BJ (cell line): ENCODE measurements around the gene PTPRR. TPM values are rescaled to one million over a fixed set of nuclear protein-coding genes. Genes with fewer than 3 reads are reported as not detected.

Experiments used
- CTCF ChIA-PET: fragments of 350-600 bp; formaldehyde crosslinking; extraction: SDS; loops from one replicate; lab custom pipeline; 2021; ENCODE audit warnings: antibody characterized with exemption, inconsistent platforms; lab: Yijun Ruan, JAX
- POLR2A ChIA-PET: fragments of 300-600 bp; sonication (Branson Sonifier 250); formaldehyde crosslinking; extraction: SDS; loops from one replicate; lab custom pipeline; 2021; ENCODE audit warnings: antibody characterized with exemption; lab: Charles Lee
- DNase-seq: peaks from one replicate; pipeline ENCODE4 v3.0.0-alpha.2; 2011; ENCODE audit warnings: low read depth
- H3K27me3 ChIP-seq: 2 replicates; pipeline ENCODE4 v1.6.0; 2011; ENCODE audit warnings: low read length; ENCODE audit not compliant: control insufficient read depth, insufficient read depth
- H3K36me3 ChIP-seq: 2 replicates; pipeline ENCODE4 v1.5.1; 2011; ENCODE audit warnings: low read length; ENCODE audit not compliant: control insufficient read depth, insufficient read depth
- H3K4me3 ChIP-seq: 2 replicates; pipeline ENCODE4 v1.5.1; 2011; ENCODE audit warnings: low read depth, mild to moderate bottlenecking, control low read depth, low read length
- CTCF ChIP-seq: IDR thresholded peaks from 2 replicates; pipeline ENCODE4 v1.5.1; 2011; ENCODE audit warnings: low read depth, mild to moderate bottlenecking, control low read depth, inconsistent platforms, low read length, moderate library complexity; ENCODE audit not compliant: insufficient read depth
- polyA plus RNA-seq: library from polyadenylated mRNA; depleted of rRNA; stranded (reverse); fragments of >200 nt; gene quantifications from 2 replicates; pipeline ENCODE4 v1.2.3, GENCODE V29; 2011

The PTPRR gene
- polyA plus RNA-seq, 1 experiment, result 0.40 TPM

- TF ChIP-seq CTCF, result no peak
- no peak overlapping the region for H3K4me3 ChIP-seq
- CTCF ChIA-PET, result interaction anchor here (1.2 kb wide), 1 partner anchor 11 kb away, joined by 3 read pairs; no protein-coding TSS in a partner anchor
- no peaks in the 10 kb centered on the region for H3K36me3 ChIP-seq
- POLR2A ChIA-PET, result no interaction called here
- H3K27me3 ChIP-seq, result no peaks in the 10 kb centered on the region
- DNase-seq, result no peak
Measured at GRCh38 chr12:70928071-70928470, 7.5 kb upstream of the PTPRR start.

GRCh38 chr12:70927356-70927755 is 6.8 kb upstream of the PTPRR start:
- CTCF ChIA-PET, result interaction anchor here (1.2 kb wide), 1 partner anchor 10 kb away, joined by 3 read pairs; no protein-coding TSS in a partner anchor
- POLR2A ChIA-PET, result no interaction called here
- no peak for DNase-seq
- no peak for TF ChIP-seq CTCF
- Histone ChIP-seq H3K4me3 (no peak overlapping the region), H3K27me3 (no peaks in the 10 kb centered on the region), H3K36me3 (no peaks in the 10 kb centered on the region)

GRCh38 chr12:70925539-70925938 is 5.0 kb upstream of the PTPRR start:
- ChIA-PET POLR2A (no interaction called here), CTCF (no interaction called here)

GRCh38 chr12:70920891-70921290 is 353 bp upstream of the PTPRR start:
- Histone ChIP-seq H3K27me3 (no peaks in the 10 kb centered on the region), H3K4me3 (no peak overlapping the region), H3K36me3 (no peaks in the 10 kb centered on the region)
- no peak for TF ChIP-seq CTCF
- no peak for DNase-seq
- POLR2A ChIA-PET, result no interaction called here
- CTCF ChIA-PET, result no interaction called here

More at GRCh38 chr12:70925539-70925938, 5.0 kb upstream of the PTPRR start:
- TF ChIP-seq CTCF, result no peak
- DNase-seq, result no peak
- Histone ChIP-seq H3K4me3 (no peak overlapping the region), H3K36me3 (no peaks in the 10 kb centered on the region), H3K27me3 (no peaks in the 10 kb centered on the region)

GRCh38 chr12:70919597-70920035 is 922 bp downstream of the PTPRR start:
- ChIA-PET POLR2A (no interaction called here), CTCF (no interaction called here)
- Histone ChIP-seq H3K4me3 (no peak overlapping the region), H3K27me3 (no peaks in the 10 kb centered on the region), H3K36me3 (no peaks in the 10 kb centered on the region)
- TF ChIP-seq CTCF, result no peak
- no peak for DNase-seq
